Transverse colon (tissue), 4 donors: ENCODE results near the gene CTU1. TPM values are rescaled to one million over a fixed set of nuclear protein-coding genes. Genes with fewer than 3 reads are reported as not detected.

Source experiments
- DNase-seq: peaks from one replicate; pipeline ENCODE4 v3.0.0-alpha.2; 2019
- H3K27ac ChIP-seq, 4 donors: fragments of 200-600 bp; sonication (generic); 2 replicates each; pipeline ENCODE4 v1.5.1; 2016 to 2018; ENCODE audit warnings: inconsistent platforms in 4 of 4
- H3K27me3 ChIP-seq: fragments of 200-600 bp; sonication (generic); 2 replicates; pipeline ENCODE4 v1.5.1; 2017; ENCODE audit warnings: inconsistent platforms
- H3K36me3 ChIP-seq, 4 donors: fragments of 200-600 bp; sonication (generic); 2 replicates each; pipeline ENCODE4 v1.5.1; 2017 to 2019; ENCODE audit warnings: inconsistent platforms in 4 of 4
- H3K4me1 ChIP-seq, 4 donors: fragments of 200-600 bp; sonication (generic); 2 replicates each; pipeline ENCODE4 v1.5.1; 2017 to 2020; ENCODE audit warnings: inconsistent platforms in 4 of 4
- H3K4me3 ChIP-seq, 4 donors: fragments of 200-600 bp; sonication (generic); 1 replicate in 1 of 4; 2 replicates in 3 of 4; pipeline versions ENCODE4 v1.5.1 to v1.6.1; 2017 to 2019; ENCODE audit warnings: inconsistent platforms in 4 of 4
- H3K9me3 ChIP-seq, 2 donors: fragments of 200-600 bp; sonication (generic); 2 replicates each; pipeline ENCODE4 v1.5.1; 2017 to 2019; ENCODE audit warnings: inconsistent platforms in 2 of 2
- CTCF ChIP-seq, 5 experiments: fragments of 200-600 bp in 3 of 5; fragments of 450-650 bp in 2 of 5; sonication (generic) in 3 of 5; IDR thresholded peaks; 1 replicate in 2 of 5; 2 replicates in 3 of 5; pipeline ENCODE4 v1.5.1; 2016 to 2017; ENCODE audit warnings: antibody characterized with exemption in 5 of 5, inconsistent platforms in 3 of 5, mild to moderate bottlenecking in 2 of 5, moderate library complexity in 1 of 5
- EP300 ChIP-seq: sonication (generic); formaldehyde crosslinking; IDR thresholded peaks from one replicate; pipeline ENCODE4 v1.6.1; 2017; ENCODE audit warnings: antibody characterized with exemption, low read depth
- POLR2A ChIP-seq: fragments of 450-650 bp; IDR thresholded peaks from one replicate; pipeline ENCODE4 v1.6.1; 2016; ENCODE audit warnings: antibody characterized with exemption, mild to moderate bottlenecking, moderate library complexity
- POLR2AphosphoS5 ChIP-seq, 3 donors: sonication (generic); formaldehyde crosslinking; IDR thresholded peaks; one replicate each; pipeline ENCODE4 v1.6.1; 2016; ENCODE audit warnings: antibody characterized with exemption in 3 of 3
- WGBS, 2 donors: methylation state at CpG; one replicate each; pipeline ENCODE4 v1.1.5; 2018; ENCODE audit warnings: low coverage in 1 of 2; 5-methylcytosine and 5-hydroxymethylcytosine counted together
- in situ Hi-C, 4 donors: fragments of 200-750 bp; cut with MboI; loops; one replicate each; pipeline versions ENCODE4 v1.15.0 to v1.15.1; 2017; ENCODE audit warnings: low sequenced_read_pairs in 3 of 4, low pct_ligation_motif_present in 1 of 4, low pct_unique_long_range_greater_than_20kb in 1 of 4
- intact Hi-C: fragments of 100-400 bp; cut with DNase I; formaldehyde crosslinking; loops from one replicate; pipeline ENCODE4 v1.15.1; 2023; ENCODE audit warnings: low total_unique reads
- total RNA-seq, 4 donors: library from RNA; depleted of rRNA; stranded (reverse); fragments of >200 nt; gene quantifications; one replicate each; pipeline ENCODE4 v1.1.0, GENCODE V29; 2016

CTU1 gene
- total RNA-seq, 4 donors from 2014 or later, result 3.4 to 35.4 (median 7.3) TPM

DNA sequence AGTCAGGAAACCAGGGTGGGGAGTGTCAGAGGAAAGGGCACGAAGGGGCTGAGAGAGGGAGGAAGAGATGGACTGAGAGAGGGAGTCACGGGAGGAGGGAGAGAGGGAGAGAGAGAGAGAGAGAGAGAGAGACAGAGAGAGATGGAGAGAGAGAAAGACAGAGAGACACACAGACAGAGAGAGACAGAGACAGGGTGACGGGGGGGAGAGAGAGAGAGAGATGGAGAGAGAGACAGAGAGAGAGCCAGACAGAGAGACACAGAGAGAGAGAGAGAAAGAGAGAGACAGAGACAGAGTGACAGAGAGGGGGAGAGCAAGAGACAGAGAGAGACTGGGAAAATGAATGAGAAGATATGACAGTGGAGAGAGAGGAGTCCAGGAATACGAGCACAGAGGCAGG, 25.0 kb downstream of the CTU1 start:
- TF ChIP-seq CTCF (IDR thresholded peaks at IDR 0.05) (no peak), EP300 (no peak), POLR2AphosphoS5 (IDR thresholded peaks at IDR 0.05) (no peak), POLR2A (no peak)
- in situ Hi-C loops (no loop called here), intact Hi-C loops (no loop called here)
- Histone ChIP-seq H3K36me3 (no peaks in the 10 kb centered on the region), H3K27ac (no peak overlapping the region), H3K27me3 (peaks cover 7% of the 10 kb centered on the region), H3K4me1 (no peaks in the 10 kb centered on the region), H3K9me3 (no peaks in the 10 kb centered on the region), H3K4me3 (no peak overlapping the region)
- WGBS, 2 donors, result 16 to 37% methylated on average over 4 of the region's 4 CpGs
- DNase-seq, result no peak

DNA sequence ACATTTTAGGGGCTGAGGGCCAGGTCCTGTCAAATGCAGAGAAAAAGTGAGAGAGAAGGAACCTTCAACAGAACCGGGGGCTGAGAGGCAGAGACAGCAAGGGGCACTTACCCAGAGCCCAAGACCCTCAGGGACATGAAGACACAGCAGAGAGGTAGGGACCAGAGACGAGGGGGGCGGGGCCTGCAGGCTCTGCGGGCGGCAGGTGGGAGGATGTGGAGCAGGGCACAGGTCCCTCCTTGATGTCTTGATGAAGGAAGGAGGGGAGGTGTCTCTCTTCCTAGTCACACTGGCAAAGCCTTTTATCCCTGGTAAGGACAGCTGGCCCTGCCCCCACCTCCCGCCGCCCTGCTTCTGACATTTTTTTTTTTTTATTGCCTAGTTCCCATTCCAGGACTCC, 25.6 kb downstream of the CTU1 start, which contains the start of gene KLK14:
Gene KLK14 (minus strand): TSS at position 277 of the 400 bp plus-strand sequence. CDS start 273 bp downstream, at position 4.
- intact Hi-C loops, result no loop called here
- DNase-seq, result no peak
- Histone ChIP-seq H3K4me3 (no peak within 1 kb of the TSS), H3K27me3 (peaks cover 7% of the 10 kb centered on the region), H3K9me3 (no peaks in the 10 kb centered on the region), H3K36me3 (no peaks in the 10 kb centered on the region), H3K27ac (no peak within 1 kb of the TSS), H3K4me1 (no peaks in the 10 kb centered on the region)
- WGBS, 2 donors, result 25% methylated on average over 7 of the region's 7 CpGs; no CpG with 5 or more reads in 1 of the 2 donors
- no peak for TF ChIP-seq POLR2A
- no peak for TF ChIP-seq POLR2AphosphoS5 (IDR thresholded peaks at IDR 0.05)
- no peak for TF ChIP-seq CTCF (IDR thresholded peaks at IDR 0.05)
- TF ChIP-seq EP300, result no peak
- in situ Hi-C loops, result no loop called here

- no peak overlapping the region for H3K4me3 ChIP-seq
- peaks cover 7% of the 10 kb centered on the region for H3K27me3 ChIP-seq
- WGBS, 2 donors, result 89 to 100% methylated on average over 1 to 14 of the region's 14 CpGs
- no peaks in the 10 kb centered on the region for H3K9me3 ChIP-seq
- intact Hi-C loops, result no loop called here
- TF ChIP-seq EP300, result no peak
- TF ChIP-seq CTCF (IDR thresholded peaks at IDR 0.05), result no peak
- TF ChIP-seq POLR2AphosphoS5 (IDR thresholded peaks at IDR 0.05), result no peak
- no peak for TF ChIP-seq POLR2A
- H3K27ac ChIP-seq, result no peak overlapping the region
- H3K36me3 ChIP-seq, result no peaks in the 10 kb centered on the region
- H3K4me1 ChIP-seq, result no peaks in the 10 kb centered on the region
- in situ Hi-C loops, result no loop called here
- DNase-seq, result no peak
These were observed 26.7 kb downstream of the CTU1 start for GRCh38 chr19:51081476-51081875.

- H3K4me3 ChIP-seq, result no peak overlapping the region
- H3K27me3 ChIP-seq, result peaks cover 10% of the 10 kb centered on the region
- no peak for TF ChIP-seq CTCF (IDR thresholded peaks at IDR 0.05)
- TF ChIP-seq POLR2AphosphoS5 (IDR thresholded peaks at IDR 0.05), result no peak
- no peak for TF ChIP-seq EP300
- no peak for TF ChIP-seq POLR2A
- no peak for DNase-seq
- H3K9me3 ChIP-seq, result no peaks in the 10 kb centered on the region
- intact Hi-C loops, result no loop called here
- in situ Hi-C loops, result no loop called here
- H3K27ac ChIP-seq, result no peak overlapping the region
- no peaks in the 10 kb centered on the region for H3K36me3 ChIP-seq
- WGBS, 2 donors, result 88% methylated on average over 25 of the region's 27 CpGs; no CpG with 5 or more reads in 1 of the 2 donors
- no peaks in the 10 kb centered on the region for H3K4me1 ChIP-seq
These were observed 28.6 kb downstream of the CTU1 start for GRCh38 chr19:51079481-51080110.
